HepG2 (cell line): ENCODE data around the gene SKI. TPM values are rescaled to one million over a fixed set of nuclear protein-coding genes. Genes with fewer than 3 reads are reported as not detected.

Experiments
- ATAD3A ChIP-seq: sonication (generic); formaldehyde crosslinking; IDR thresholded peaks from 2 replicates; pipeline ENCODE4 v1.4.0; 2020; ENCODE audit warnings: missing genetic modification reagents
- ATF2 ChIP-seq: sonication (generic); formaldehyde crosslinking; IDR thresholded peaks from 2 replicates; pipeline ENCODE4 v1.4.0; 2020; ENCODE audit warnings: missing genetic modification reagents
- CBX5 ChIP-seq: sonication (generic); formaldehyde crosslinking; IDR thresholded peaks from 2 replicates; pipeline ENCODE4 v1.4.0; 2020; ENCODE audit warnings: missing genetic modification reagents, borderline replicate concordance
- CEBPG ChIP-seq: IDR thresholded peaks from 2 replicates; pipeline ENCODE4 v1.6.1; 2016
- GABPA ChIP-seq, 2 experiments: IDR thresholded peaks; 2 replicates each; pipeline ENCODE4 v1.6.1; 2011 to 2016; ENCODE audit warnings: low read depth in 2 of 2, low read length in 1 of 2, missing biosample characterization in 1 of 2, missing genetic modification characterization in 1 of 2
- HDAC6 ChIP-seq: fragments of 200-600 bp; sonication (generic); IDR thresholded peaks from 2 replicates; pipeline ENCODE4 v1.7.0; 2017; ENCODE audit warnings: mild to moderate bottlenecking, antibody characterized with exemption, low read length, low read depth
- JUN ChIP-seq: sonication (generic); formaldehyde crosslinking; IDR thresholded peaks from 2 replicates; pipeline ENCODE4 v1.4.0; 2020; ENCODE audit warnings: mild to moderate bottlenecking, missing genetic modification reagents
- KDM1A ChIP-seq: IDR thresholded peaks from 2 replicates; pipeline ENCODE4 v1.6.1; 2016; ENCODE audit warnings: missing compliant biosample characterization
- PRDM15 ChIP-seq: sonication (generic); formaldehyde crosslinking; IDR thresholded peaks from 2 replicates; pipeline ENCODE4 v1.4.0; 2020; ENCODE audit warnings: missing genetic modification reagents
- RBM39 ChIP-seq: fragments of 200-400 bp; formaldehyde crosslinking; IDR thresholded peaks from one replicate; pipeline ENCODE4 v1.6.1; 2018; ENCODE audit warnings: antibody characterized with exemption, mild to moderate bottlenecking, low read depth, low read length; ENCODE audit not compliant: poor library complexity, severe bottlenecking
- U2AF1 ChIP-seq: fragments of 200-400 bp; formaldehyde crosslinking; optimal IDR thresholded peaks from 2 replicates; pipeline ENCODE3; 2017; ENCODE audit warnings: mild to moderate bottlenecking, low read depth, low read length
- ZBTB26 ChIP-seq: IDR thresholded peaks from 2 replicates; pipeline ENCODE4 v1.6.1; 2016; ENCODE audit warnings: missing compliant biosample characterization, missing genetic modification reagents, borderline replicate concordance
- ZNF224 ChIP-seq: sonication (generic); formaldehyde crosslinking; IDR thresholded peaks from 2 replicates; pipeline ENCODE4 v1.5.0; 2020; ENCODE audit warnings: mild to moderate bottlenecking, missing genetic modification reagents
- ZNF354B ChIP-seq: sonication (generic); formaldehyde crosslinking; IDR thresholded peaks from 2 replicates; pipeline ENCODE4 v1.8.0; 2022; ENCODE audit warnings: mild to moderate bottlenecking, missing genetic modification reagents
- ZNF773 ChIP-seq: sonication (generic); formaldehyde crosslinking; IDR thresholded peaks from 2 replicates; pipeline ENCODE4 v1.4.0; 2020; ENCODE audit warnings: missing genetic modification reagents, borderline replicate concordance
- polyA plus RNA-seq, 8 experiments: library from polyadenylated mRNA; depleted of rRNA in 3 of 8; stranded (reverse) in 7 of 8; unstranded in 1 of 8; fragments of >200 nt; fragmentation: Illumina TruSeq in 4 of 8; extraction: Trizol in 4 of 8; gene quantifications; 2 replicates each; pipeline versions ENCODE4 v1.2.1 to v1.2.3, GENCODE V29; 2011 to 2016; ENCODE audit warnings: low read depth in 4 of 8, missing spikeins in 1 of 8, mixed read lengths in 1 of 8; ENCODE audit not compliant: insufficient read depth in 1 of 8
- total RNA-seq, 5 experiments: library from RNA; depleted of rRNA; stranded (reverse); fragments of >200 nt; fragmentation: Illumina TruSeq; extraction: Trizol; gene quantifications; 2 replicates each; pipeline ENCODE4 v1.2.3, GENCODE V29; 2016; ENCODE audit warnings: low read depth in 1 of 5
- TF ChIP-seq, protein P1 (sequence below): sonication (generic); formaldehyde crosslinking; IDR thresholded peaks from 2 replicates; pipeline ENCODE4 v1.8.0; 2022; ENCODE audit warnings: missing genetic modification reagents, mild to moderate bottlenecking, inconsistent platforms, borderline replicate concordance
- TF ChIP-seq, protein P2 (sequence below): sonication (generic); formaldehyde crosslinking; IDR thresholded peaks from 2 replicates; pipeline ENCODE4 v1.5.0; 2020; ENCODE audit warnings: mild to moderate bottlenecking, missing genetic modification reagents

SKI gene
- total and polyA plus RNA-seq, 2 of the 13 experiments (the other 11 are each of a cell fraction or from before 2014, with no cell fraction given): 4.7 to 6.9 TPM

DNA sequence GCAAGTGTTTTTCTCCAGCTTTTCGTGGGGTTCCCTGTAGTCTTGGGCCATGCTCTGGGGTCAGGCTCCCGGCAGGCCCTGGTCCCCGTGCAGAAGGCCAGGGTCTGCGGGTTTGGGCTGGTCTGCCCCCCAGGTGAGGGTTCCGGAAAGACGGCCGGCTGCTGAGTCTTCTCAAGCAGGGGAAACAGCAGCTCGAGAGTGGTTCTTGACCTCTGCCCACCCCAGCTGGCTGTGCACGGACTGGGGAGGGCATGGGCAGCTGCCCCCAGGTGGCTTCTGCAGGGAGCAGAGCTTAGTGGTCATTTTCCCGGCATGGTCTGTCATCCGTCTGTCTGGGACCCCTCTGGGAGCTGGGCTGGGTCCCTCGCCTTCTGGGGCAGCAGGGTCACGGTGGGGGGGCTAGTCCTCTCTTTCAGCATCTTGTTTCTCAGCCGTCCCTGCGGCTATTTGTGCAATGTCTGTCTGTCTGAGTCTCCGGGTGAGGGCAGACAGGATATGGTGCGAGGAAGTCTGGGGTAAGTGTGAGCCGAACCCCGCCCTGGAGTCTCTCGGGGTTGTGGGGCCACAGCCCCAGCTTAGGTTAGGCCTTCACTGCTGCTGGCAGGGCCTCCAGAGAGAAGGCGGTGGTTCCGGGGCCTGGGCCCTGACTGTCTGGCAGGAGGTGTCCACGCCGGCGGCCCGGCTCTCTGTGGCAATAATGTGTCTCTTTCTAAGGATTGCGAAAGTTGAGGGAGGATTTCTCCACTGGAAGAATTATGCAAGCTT, 6.1 kb downstream of the SKI start (continued):
- TF ChIP-seq KDM1A (CRISPR knock-in tag) (0 out of 2 replicates have a peak, but pooled peaks have one; percentile 58), CBX5 (CRISPR knock-in tag) (peak; percentile 36; the same call in 1 of the 2 replicates), GABPA (IDR thresholded peaks at IDR 0.05; ENCODE audit: low read depth, low read length) (no peak), GABPA (CRISPR knock-in tag; IDR thresholded peaks at IDR 0.05; ENCODE audit: low read depth) (peak; percentile 35; the same call in 1 of the 2 replicates), U2AF1 (no peak), ATAD3A (CRISPR knock-in tag) (no peak), JUN (CRISPR knock-in tag) (peak; percentile 36; the same call in 1 of the 2 replicates), ZNF224 (no peak), PRDM15 (no peak), ZNF773 (CRISPR knock-in tag) (no peak), HDAC6 (no peak), ZBTB26 (CRISPR knock-in tag) (no peak; the same call in 1 of the 2 replicates), ZNF354B (CRISPR knock-in tag) (no peak), RBM39 (no peak), CEBPG (peak; percentile 98), ATF2 (CRISPR knock-in tag) (0 out of 2 replicates have a peak, but pooled peaks have one; percentile 48)
- TF ChIP-seq, protein P1, sequence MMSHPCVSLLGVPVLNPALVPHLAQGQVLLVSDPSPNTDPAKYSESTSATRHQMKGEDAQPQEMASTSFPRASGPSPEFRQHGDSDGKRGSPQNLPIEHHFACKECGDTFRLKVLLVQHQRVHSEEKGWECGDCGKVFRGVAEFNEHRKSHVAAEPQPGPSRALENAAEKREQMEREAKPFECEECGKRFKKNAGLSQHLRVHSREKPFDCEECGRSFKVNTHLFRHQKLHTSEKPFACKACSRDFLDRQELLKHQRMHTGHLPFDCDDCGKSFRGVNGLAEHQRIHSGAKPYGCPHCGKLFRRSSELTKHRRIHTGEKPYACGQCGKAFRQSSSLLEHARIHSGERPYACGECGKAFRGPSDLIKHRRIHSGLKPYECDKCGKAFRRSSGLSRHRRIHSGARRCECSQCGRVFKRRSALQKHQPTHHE (CRISPR knock-in tag): no peak
- TF ChIP-seq, protein P2, sequence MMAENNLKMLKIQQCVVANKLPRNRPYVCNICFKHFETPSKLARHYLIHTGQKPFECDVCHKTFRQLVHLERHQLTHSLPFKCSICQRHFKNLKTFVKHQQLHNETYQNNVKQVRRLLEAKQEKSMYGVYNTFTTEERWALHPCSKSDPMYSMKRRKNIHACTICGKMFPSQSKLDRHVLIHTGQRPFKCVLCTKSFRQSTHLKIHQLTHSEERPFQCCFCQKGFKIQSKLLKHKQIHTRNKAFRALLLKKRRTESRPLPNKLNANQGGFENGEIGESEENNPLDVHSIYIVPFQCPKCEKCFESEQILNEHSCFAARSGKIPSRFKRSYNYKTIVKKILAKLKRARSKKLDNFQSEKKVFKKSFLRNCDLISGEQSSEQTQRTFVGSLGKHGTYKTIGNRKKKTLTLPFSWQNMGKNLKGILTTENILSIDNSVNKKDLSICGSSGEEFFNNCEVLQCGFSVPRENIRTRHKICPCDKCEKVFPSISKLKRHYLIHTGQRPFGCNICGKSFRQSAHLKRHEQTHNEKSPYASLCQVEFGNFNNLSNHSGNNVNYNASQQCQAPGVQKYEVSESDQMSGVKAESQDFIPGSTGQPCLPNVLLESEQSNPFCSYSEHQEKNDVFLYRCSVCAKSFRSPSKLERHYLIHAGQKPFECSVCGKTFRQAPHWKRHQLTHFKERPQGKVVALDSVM: peak; percentile 50; the same call in 1 of the 2 replicates
